OCI-LY1 (cell line): Measurements from ENCODE around the gene HTATIP2.

Experiments
- H2AFZ ChIP-seq: fragments of 200-600 bp; sonication (generic), shearing (Covaris generic); 2 replicates; pipeline ENCODE4 v1.6.0; 2014; ENCODE audit warnings: antibody characterized with exemption, mild to moderate bottlenecking, low read length
- H3F3A ChIP-seq: fragments of 200-600 bp; sonication (generic), shearing (Covaris generic); 2 replicates; pipeline ENCODE4 v1.6.0; 2014; ENCODE audit warnings: mild to moderate bottlenecking, antibody characterized with exemption, low read length, moderate library complexity; ENCODE audit not compliant: insufficient read depth
- H3K27ac ChIP-seq: fragments of 200-600 bp; sonication (generic); 2 replicates; pipeline ENCODE4 v1.5.1; 2014; ENCODE audit warnings: low read length, mixed run types, mild to moderate bottlenecking, low read depth; ENCODE audit not compliant: poor library complexity, severe bottlenecking
- H3K27me3 ChIP-seq: fragments of 200-600 bp; sonication (generic); 2 replicates; pipeline ENCODE4 v1.6.0; 2014; ENCODE audit warnings: antibody characterized with exemption, mild to moderate bottlenecking, low read length, moderate library complexity; ENCODE audit not compliant: insufficient read depth
- H3K36me3 ChIP-seq: fragments of 200-600 bp; sonication (generic); 2 replicates; pipeline ENCODE4 v1.6.1; 2014; ENCODE audit warnings: mild to moderate bottlenecking, antibody characterized with exemption, low read length, moderate library complexity, mixed read lengths; ENCODE audit not compliant: insufficient read depth
- H3K4me1 ChIP-seq: fragments of 200-600 bp; sonication (generic); 2 replicates; pipeline ENCODE4 v1.5.1; 2014; ENCODE audit warnings: mild to moderate bottlenecking, low read length, moderate library complexity; ENCODE audit not compliant: insufficient read depth, severe bottlenecking
- H3K4me2 ChIP-seq: fragments of 200-600 bp; sonication (generic), shearing (Covaris generic); 2 replicates; pipeline ENCODE4 v1.6.1; 2014; ENCODE audit warnings: low read length
- H3K4me3 ChIP-seq: fragments of 200-600 bp; sonication (generic); 2 replicates; pipeline ENCODE4 v1.5.1; 2014; ENCODE audit warnings: low read length, low read depth, mild to moderate bottlenecking, mixed read lengths; ENCODE audit not compliant: poor library complexity, severe bottlenecking
- H3K79me2 ChIP-seq: fragments of 200-600 bp; shearing (Covaris generic); 2 replicates; pipeline ENCODE4 v1.6.1; 2016; ENCODE audit warnings: mixed run types, low read length, mixed read lengths; ENCODE audit not compliant: insufficient read depth
- H3K9ac ChIP-seq: fragments of 200-600 bp; sonication (generic), shearing (Covaris generic); 2 replicates; pipeline ENCODE4 v1.6.1; 2014; ENCODE audit warnings: mild to moderate bottlenecking, low read length, mixed read lengths
- H3K9me2 ChIP-seq: fragments of 200-600 bp; sonication (generic), shearing (Covaris generic); 2 replicates; pipeline ENCODE4 v1.6.1; 2014; ENCODE audit warnings: low read depth, mild to moderate bottlenecking, low read length, mixed read lengths
- H3K9me3 ChIP-seq: fragments of 200-600 bp; shearing (Covaris generic); 2 replicates; pipeline ENCODE4 v1.6.1; 2014; ENCODE audit warnings: low read length, mixed read lengths
- H4K20me1 ChIP-seq: fragments of 200-600 bp; sonication (generic), shearing (Covaris generic); 2 replicates; pipeline ENCODE4 v1.6.0; 2016; ENCODE audit warnings: mild to moderate bottlenecking, low read length; ENCODE audit not compliant: insufficient read depth
- EZH2 ChIP-seq: fragments of 200-600 bp; sonication (generic), shearing (Covaris generic); IDR thresholded peaks from 2 replicates; pipeline ENCODE4 v1.8.0; 2017; ENCODE audit warnings: borderline replicate concordance, mixed run types, mild to moderate bottlenecking, antibody characterized with exemption, low read length, moderate library complexity, mixed read lengths
- TF ChIP-seq, protein P1 (sequence below): fragments of 200-600 bp; sonication (generic), shearing (Covaris generic); IDR thresholded peaks from 2 replicates; pipeline ENCODE4 v1.5.1; 2017; ENCODE audit warnings: mild to moderate bottlenecking, antibody characterized with exemption, low read length, moderate library complexity, mixed read lengths

HTATIP2 gene

DNA sequence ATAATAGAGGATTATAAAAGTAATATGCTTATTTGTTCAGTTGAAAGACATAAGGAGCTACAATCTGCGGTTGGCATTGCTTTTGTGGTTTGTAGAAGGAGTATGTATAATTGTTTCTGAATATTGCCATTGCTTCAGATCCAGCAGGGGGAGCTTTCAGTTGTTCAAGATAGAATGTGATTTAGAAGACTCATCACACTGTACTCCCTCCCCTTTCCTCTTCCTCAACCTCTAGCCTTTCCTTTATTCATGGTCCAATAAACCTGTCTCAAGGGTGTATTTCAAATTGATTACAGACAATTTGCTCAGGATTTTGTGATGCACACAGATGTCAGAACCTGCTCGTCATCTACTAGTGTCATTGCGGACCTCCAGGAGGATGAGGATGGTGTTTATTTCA lies 33.8 kb downstream of the HTATIP2 start:
- Histone ChIP-seq H3K79me2 (0 out of 2 replicates have a peak, but pooled peaks cover 3% of the 10 kb centered on the region), H2AFZ (no peak overlapping the region), H3K4me3 (no peak overlapping the region), H3K9me3 (no peaks in the 10 kb centered on the region), H3K9ac (no peak overlapping the region), H3K9me2 (no peaks in the 10 kb centered on the region), H4K20me1 (0 out of 2 replicates have a peak, but pooled peaks cover 3% of the 10 kb centered on the region), H3K27ac (no peak overlapping the region), H3K4me1 (no peaks in the 10 kb centered on the region), H3K27me3 (no peaks in the 10 kb centered on the region), H3F3A (no peaks in the 10 kb centered on the region; the same call in 1 of the 2 replicates), H3K36me3 (peaks cover 89% of the 10 kb centered on the region), H3K4me2 (no peak overlapping the region)
- TF ChIP-seq EZH2, result no peak
- TF ChIP-seq, protein P1, sequence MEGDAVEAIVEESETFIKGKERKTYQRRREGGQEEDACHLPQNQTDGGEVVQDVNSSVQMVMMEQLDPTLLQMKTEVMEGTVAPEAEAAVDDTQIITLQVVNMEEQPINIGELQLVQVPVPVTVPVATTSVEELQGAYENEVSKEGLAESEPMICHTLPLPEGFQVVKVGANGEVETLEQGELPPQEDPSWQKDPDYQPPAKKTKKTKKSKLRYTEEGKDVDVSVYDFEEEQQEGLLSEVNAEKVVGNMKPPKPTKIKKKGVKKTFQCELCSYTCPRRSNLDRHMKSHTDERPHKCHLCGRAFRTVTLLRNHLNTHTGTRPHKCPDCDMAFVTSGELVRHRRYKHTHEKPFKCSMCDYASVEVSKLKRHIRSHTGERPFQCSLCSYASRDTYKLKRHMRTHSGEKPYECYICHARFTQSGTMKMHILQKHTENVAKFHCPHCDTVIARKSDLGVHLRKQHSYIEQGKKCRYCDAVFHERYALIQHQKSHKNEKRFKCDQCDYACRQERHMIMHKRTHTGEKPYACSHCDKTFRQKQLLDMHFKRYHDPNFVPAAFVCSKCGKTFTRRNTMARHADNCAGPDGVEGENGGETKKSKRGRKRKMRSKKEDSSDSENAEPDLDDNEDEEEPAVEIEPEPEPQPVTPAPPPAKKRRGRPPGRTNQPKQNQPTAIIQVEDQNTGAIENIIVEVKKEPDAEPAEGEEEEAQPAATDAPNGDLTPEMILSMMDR, result peak; percentile 58

- Histone ChIP-seq H2AFZ (no peak overlapping the region), H3K27ac (no peak overlapping the region), H3K4me1 (no peaks in the 10 kb centered on the region), H3K9ac (no peak overlapping the region), H3K36me3 (peaks cover 88% of the 10 kb centered on the region), H3K4me2 (no peak overlapping the region), H3K9me2 (no peaks in the 10 kb centered on the region), H3K4me3 (no peak overlapping the region), H3F3A (no peaks in the 10 kb centered on the region; the same call in 1 of the 2 replicates), H3K9me3 (no peaks in the 10 kb centered on the region), H3K27me3 (no peaks in the 10 kb centered on the region), H4K20me1 (0 out of 2 replicates have a peak, but pooled peaks cover 3% of the 10 kb centered on the region), H3K79me2 (0 out of 2 replicates have a peak, but pooled peaks cover 3% of the 10 kb centered on the region)
- no peak for TF ChIP-seq EZH2
- TF ChIP-seq, protein P1, result no peak
These were observed 36.0 kb downstream of the HTATIP2 start for GRCh38 chr11:20399498-20399897.

DNA sequence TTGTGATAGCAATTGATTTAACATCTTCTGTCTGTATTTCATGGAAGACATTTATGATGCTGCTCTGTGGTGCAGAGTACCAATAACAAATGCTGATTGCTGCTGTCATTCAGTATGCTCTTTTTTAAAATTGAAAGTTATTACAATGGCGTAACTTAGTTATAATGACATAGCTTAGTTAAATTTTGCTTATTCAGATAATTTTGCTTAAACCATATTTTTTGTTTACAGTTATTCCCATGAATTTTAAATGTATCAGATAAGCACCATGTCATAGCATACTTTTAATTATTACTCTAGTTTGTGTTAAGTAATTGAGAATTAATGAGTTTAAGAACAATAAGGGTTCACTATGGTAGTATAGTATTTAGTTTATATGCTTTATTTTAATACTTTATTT lies 39.5 kb downstream of the HTATIP2 start:
- H3K4me3 ChIP-seq, result no peak overlapping the region
- no peak overlapping the region for H3K9ac ChIP-seq
- no peak overlapping the region for H3K4me2 ChIP-seq
- H3K27ac ChIP-seq, result no peak overlapping the region
- H2AFZ ChIP-seq, result no peak overlapping the region
- H4K20me1 ChIP-seq, result no peaks in the 10 kb centered on the region
- H3K9me2 ChIP-seq, result no peaks in the 10 kb centered on the region
- no peaks in the 10 kb centered on the region for H3K4me1 ChIP-seq
- H3K36me3 ChIP-seq, result peaks cover 82% of the 10 kb centered on the region
- TF ChIP-seq, protein P1, result no peak
- no peaks in the 10 kb centered on the region for H3K27me3 ChIP-seq
- H3K9me3 ChIP-seq, result no peaks in the 10 kb centered on the region
- no peaks in the 10 kb centered on the region; the same call in 1 of the 2 replicates for H3F3A ChIP-seq
- 0 out of 2 replicates have a peak, but pooled peaks cover 3% of the 10 kb centered on the region for H3K79me2 ChIP-seq
